Activated T-helper 1 cell treated with anti-CD3 and anti-CD28 coated beads, Interleukin-12 subunit alpha, Interleukin-12 subunit beta, Interleukin-2, Interleukin-4 antibody, amounts not matched to agents 30 ng/mL and 10 ng/mL and 1 ng/mL, durations not matched to agents 14 hours and 24 hours and 36 hours (primary cell): ENCODE results near the gene PCDHGB2. TPM values are rescaled to one million over a fixed set of nuclear protein-coding genes. Genes with fewer than 3 reads are reported as not detected.

ENCODE experiments used
- DNase-seq: peaks from one replicate; pipeline ENCODE4 v3.0.0; 2021; ENCODE audit warnings: low spot score
- H3K27ac Mint-ChIP-seq: one replicate; pipeline ENCODE4 v1.8.0; 2021; ENCODE audit warnings: mild to moderate bottlenecking, mixed read lengths
- H3K27me3 Mint-ChIP-seq: one replicate; pipeline ENCODE4 v1.8.0; 2022; ENCODE audit warnings: mild to moderate bottlenecking, moderate library complexity, mixed read lengths; ENCODE audit not compliant: insufficient read depth
- H3K36me3 Mint-ChIP-seq: one replicate; pipeline ENCODE4 v1.8.0; 2021; ENCODE audit warnings: low read depth, mixed read lengths
- H3K4me1 Mint-ChIP-seq: one replicate; pipeline ENCODE4 v1.8.0; 2021; ENCODE audit warnings: low read depth, mixed read lengths
- H3K4me3 Mint-ChIP-seq: one replicate; pipeline ENCODE4 v1.8.0; 2021; ENCODE audit warnings: mild to moderate bottlenecking, moderate library complexity, mixed read lengths
- H3K9me3 Mint-ChIP-seq: one replicate; pipeline ENCODE4 v1.8.0; 2021; ENCODE audit warnings: mixed read lengths
- intact Hi-C: fragments of 100-400 bp; cut with micrococcal nuclease; formaldehyde crosslinking; loops from one replicate; pipeline ENCODE4 v1.15.1; 2024
- total RNA-seq: library from RNA; stranded (reverse); gene quantifications from 2 replicates; pipeline ENCODE4 v1.2.3, GENCODE V29; 2022

Gene PCDHGB2
- total RNA-seq, 1 donor from 2014 or later = 0.47 TPM

GRCh38 chr5:141356133-141356532, 3.7 kb upstream of the PCDHGB2 start:
- peaks cover 6% of the 10 kb centered on the region for H3K4me1 Mint-ChIP-seq
- H3K36me3 Mint-ChIP-seq = peaks cover 2% of the 10 kb centered on the region
- peaks cover 7% of the 10 kb centered on the region for H3K27me3 Mint-ChIP-seq
- intact Hi-C loops = loop anchor here (5.0 to 10.0 kb wide), 2 partner anchors 111 to 166 kb away; partner anchors contain the start of gene PCDHB15
- H3K9me3 Mint-ChIP-seq = peaks cover 26% of the 10 kb centered on the region
- no peak overlapping the region for H3K4me3 Mint-ChIP-seq
- DNase-seq = no peak
- H3K27ac Mint-ChIP-seq = no peak overlapping the region

GRCh38 chr5:141356950-141357349, 2.8 kb upstream of the PCDHGB2 start:
- intact Hi-C loops = loop anchor here (5.0 to 10.0 kb wide), 2 partner anchors 112 to 165 kb away; partner anchors contain the start of gene PCDHB15
- H3K27ac Mint-ChIP-seq = no peak overlapping the region
- H3K4me1 Mint-ChIP-seq = peaks cover 6% of the 10 kb centered on the region
- H3K4me3 Mint-ChIP-seq = no peak overlapping the region
- peaks cover 29% of the 10 kb centered on the region for H3K9me3 Mint-ChIP-seq
- H3K27me3 Mint-ChIP-seq = peaks cover 10% of the 10 kb centered on the region
- H3K36me3 Mint-ChIP-seq = peaks cover 2% of the 10 kb centered on the region
- no peak for DNase-seq

DNA sequence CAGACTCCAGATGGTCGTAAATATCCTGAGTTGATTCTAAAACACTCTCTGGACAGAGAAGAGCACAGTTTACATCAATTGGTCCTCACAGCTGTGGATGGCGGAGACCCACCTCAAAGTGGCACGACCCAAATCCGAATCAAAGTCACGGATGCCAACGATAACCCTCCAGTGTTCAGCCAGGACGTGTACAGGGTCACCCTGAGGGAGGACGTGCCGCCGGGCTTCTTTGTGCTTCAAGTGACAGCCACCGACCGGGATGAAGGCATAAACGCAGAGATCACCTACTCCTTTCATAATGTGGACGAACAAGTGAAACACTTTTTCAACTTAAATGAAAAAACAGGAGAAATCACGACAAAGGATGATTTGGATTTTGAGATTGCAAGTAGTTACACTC, 891 bp downstream of the PCDHGB2 start:
- DNase-seq = no peak
- peaks cover 6% of the 10 kb centered on the region for H3K4me1 Mint-ChIP-seq
- H3K9me3 Mint-ChIP-seq = peaks cover 51% of the 10 kb centered on the region
- H3K27me3 Mint-ChIP-seq = peaks cover 24% of the 10 kb centered on the region
- intact Hi-C loops = loop anchor here (5.0 kb wide), 2 partner anchors 37 to 62 kb away; partner anchors contain the start of genes PCDHGA11 and PCDHGB5
- H3K36me3 Mint-ChIP-seq = peaks cover 10% of the 10 kb centered on the region
- H3K4me3 Mint-ChIP-seq = no peak overlapping the region
- H3K27ac Mint-ChIP-seq = no peak overlapping the region

DNA sequence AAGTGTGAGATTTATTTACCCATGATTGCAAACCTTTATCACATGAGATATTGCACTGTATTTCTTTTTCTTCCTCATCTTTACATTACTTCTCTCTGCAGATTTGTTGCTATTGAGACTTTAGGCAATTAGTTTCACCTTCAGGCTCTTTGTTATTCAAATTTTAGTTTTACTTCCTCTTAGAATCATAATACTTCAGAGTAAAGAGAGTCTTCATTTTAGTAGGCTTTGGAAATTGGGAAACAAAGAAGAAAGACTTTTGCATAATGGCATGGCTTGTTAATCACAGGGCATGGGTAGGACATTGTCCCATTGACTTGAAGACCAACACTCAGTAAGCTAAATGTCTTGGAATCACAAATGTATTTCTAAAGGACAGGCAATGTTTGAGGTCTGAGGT, 2.9 kb downstream of the PCDHGB2 start:
- intact Hi-C loops = loop anchor here (5.0 kb wide), 2 partner anchors 35 to 60 kb away; partner anchors contain the start of genes PCDHGA11 and PCDHGB5
- peaks cover 6% of the 10 kb centered on the region for H3K4me1 Mint-ChIP-seq
- no peak for DNase-seq
- no peak overlapping the region for H3K4me3 Mint-ChIP-seq
- peaks cover 12% of the 10 kb centered on the region for H3K36me3 Mint-ChIP-seq
- no peak overlapping the region for H3K27ac Mint-ChIP-seq
- H3K9me3 Mint-ChIP-seq = peaks cover 56% of the 10 kb centered on the region
- H3K27me3 Mint-ChIP-seq = peaks cover 27% of the 10 kb centered on the region

DNA sequence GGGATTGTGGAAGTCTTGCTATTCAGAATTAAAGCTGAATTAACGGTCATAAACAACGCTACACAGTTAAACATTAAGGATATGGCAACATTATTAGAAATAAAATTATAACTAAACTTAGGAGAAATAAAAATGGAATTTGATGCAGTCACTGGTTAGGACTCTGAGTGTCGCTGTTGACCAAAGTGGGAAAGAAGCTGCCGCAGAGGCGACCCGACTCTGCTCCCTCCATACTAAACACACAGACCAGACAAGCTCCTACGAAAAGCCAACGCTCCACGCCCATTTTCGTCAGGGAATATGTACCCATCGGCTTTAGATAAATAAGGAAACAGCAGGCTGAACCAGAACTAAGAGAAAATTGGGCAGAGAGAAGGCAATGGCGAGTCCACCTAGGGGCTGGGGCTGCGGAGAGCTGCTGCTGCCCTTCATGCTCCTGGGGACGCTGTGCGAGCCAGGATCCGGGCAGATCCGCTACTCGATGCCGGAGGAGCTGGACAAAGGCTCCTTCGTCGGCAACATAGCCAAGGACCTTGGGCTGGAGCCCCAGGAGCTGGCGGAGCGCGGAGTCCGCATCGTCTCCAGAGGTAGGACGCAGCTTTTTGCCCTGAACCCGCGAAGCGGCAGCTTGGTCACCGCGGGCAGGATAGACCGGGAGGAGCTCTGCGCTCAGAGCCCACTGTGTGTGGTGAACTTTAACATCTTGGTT, 4.3 kb downstream of the PCDHGB2 start, which contains the start of gene PCDHGA5:
Gene PCDHGA5 (plus strand): TSS at position 211 of the 709 bp plus-strand sequence. CDS start 169 bp downstream, at position 380.
- H3K4me3 Mint-ChIP-seq = no peak within 1 kb of the TSS
- peaks cover 56% of the 10 kb centered on the region for H3K9me3 Mint-ChIP-seq
- peak within 1 kb of the TSS; percentile 5 for H3K27ac Mint-ChIP-seq
- peaks cover 27% of the 10 kb centered on the region for H3K27me3 Mint-ChIP-seq
- intact Hi-C loops = loop anchor here (5.0 kb wide), 2 partner anchors 33 to 58 kb away; partner anchors contain the start of genes PCDHGA11 and PCDHGB5
- no peak for DNase-seq
- peaks cover 12% of the 10 kb centered on the region for H3K36me3 Mint-ChIP-seq
- peaks cover 6% of the 10 kb centered on the region for H3K4me1 Mint-ChIP-seq

DNA sequence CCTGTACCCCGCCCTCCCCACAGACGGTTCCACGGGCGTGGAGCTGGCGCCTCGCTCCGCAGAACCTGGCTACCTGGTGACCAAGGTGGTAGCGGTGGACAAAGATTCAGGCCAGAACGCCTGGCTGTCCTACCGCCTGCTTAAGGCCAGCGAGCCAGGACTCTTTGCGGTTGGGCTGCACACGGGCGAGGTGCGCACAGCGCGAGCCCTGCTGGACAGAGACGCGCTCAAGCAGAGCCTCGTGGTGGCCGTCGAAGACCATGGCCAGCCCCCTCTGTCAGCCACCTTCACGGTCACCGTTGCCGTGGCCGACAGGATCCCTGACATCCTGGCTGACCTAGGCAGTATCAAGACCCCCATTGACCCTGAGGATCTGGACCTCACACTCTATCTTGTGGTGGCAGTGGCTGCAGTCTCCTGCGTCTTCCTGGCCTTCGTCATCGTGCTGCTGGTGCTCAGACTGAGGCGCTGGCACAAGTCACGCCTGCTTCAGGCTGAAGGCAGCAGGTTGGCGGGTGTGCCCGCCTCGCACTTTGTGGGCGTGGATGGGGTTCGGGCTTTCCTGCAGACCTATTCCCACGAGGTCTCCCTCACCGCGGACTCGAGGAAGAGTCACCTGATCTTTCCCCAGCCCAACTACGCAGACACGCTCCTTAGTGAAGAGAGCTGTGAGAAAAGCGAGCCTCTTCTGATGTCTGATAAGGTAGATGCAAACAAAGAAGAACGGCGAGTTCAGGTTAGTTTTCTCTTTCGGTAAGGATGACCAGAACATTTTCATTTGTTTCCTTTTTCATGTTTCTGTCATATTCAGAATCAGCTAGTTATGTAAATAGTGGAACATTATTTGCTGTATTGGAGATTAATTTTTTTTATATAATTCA, 6.5 kb downstream of the PCDHGB2 start:
- DNase-seq = no peak
- Mint-ChIP-seq H3K27ac (no peak overlapping the region), H3K4me3 (no peak overlapping the region), H3K36me3 (peaks cover 10% of the 10 kb centered on the region), H3K4me1 (no peaks in the 10 kb centered on the region), H3K9me3 (peaks cover 51% of the 10 kb centered on the region), H3K27me3 (peaks cover 27% of the 10 kb centered on the region)
- intact Hi-C loops = no loop called here

DNA sequence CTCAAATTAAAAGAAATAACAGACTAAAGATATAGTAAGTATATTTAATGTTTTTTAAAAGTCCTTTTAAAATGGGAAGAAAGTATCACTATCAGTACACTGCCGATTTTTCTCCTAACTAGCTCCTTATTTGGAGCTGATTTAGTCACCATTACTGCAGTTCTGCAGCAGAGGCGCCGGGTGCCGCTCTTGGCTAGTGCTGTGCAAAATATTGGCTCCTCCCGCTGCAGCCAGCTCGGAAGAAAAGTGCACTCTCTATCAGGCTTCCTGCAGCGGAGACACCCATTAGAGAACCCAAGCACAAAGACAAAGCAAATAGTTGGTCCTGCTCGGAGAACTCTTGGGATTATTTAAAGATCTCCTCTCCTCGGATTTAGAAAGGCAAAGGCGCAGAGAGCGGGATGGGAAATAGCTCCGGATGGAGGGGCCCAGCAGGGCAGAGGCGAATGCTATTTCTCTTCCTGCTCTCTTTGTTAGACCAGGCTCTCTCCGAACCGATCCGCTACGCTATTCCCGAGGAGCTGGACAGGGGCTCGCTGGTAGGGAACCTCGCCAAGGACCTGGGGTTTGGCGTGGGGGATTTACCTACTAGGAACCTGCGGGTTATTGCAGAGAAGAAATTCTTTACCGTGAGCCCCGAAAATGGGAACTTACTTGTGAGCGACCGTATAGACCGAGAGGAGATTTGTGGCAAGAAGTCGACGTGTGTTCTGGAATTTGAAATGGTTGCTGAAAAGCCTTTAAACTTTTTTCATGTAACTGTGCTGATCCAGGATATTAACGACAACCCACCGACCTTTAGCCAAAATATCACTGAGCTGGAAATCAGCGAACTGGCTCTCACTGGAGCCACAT, 10.4 kb downstream of the PCDHGB2 start, which contains the start of gene PCDHGB3:
Gene PCDHGB3 (plus strand): TSS at position 249 of the 855 bp plus-strand sequence. CDS start 153 bp downstream, at position 402.
- no peak for DNase-seq
- peaks cover 6% of the 10 kb centered on the region for H3K36me3 Mint-ChIP-seq
- peak within 1 kb of the TSS; percentile 74 for H3K4me3 Mint-ChIP-seq
- intact Hi-C loops = loop anchor here (5.0 kb wide), 1 partner anchor 42 kb away; the partner anchor contains the start of gene PCDHGA10
- H3K27ac Mint-ChIP-seq = peak within 1 kb of the TSS; percentile 55
- peaks cover 24% of the 10 kb centered on the region for H3K27me3 Mint-ChIP-seq
- H3K4me1 Mint-ChIP-seq = no peaks in the 10 kb centered on the region
- H3K9me3 Mint-ChIP-seq = peaks cover 35% of the 10 kb centered on the region

DNA sequence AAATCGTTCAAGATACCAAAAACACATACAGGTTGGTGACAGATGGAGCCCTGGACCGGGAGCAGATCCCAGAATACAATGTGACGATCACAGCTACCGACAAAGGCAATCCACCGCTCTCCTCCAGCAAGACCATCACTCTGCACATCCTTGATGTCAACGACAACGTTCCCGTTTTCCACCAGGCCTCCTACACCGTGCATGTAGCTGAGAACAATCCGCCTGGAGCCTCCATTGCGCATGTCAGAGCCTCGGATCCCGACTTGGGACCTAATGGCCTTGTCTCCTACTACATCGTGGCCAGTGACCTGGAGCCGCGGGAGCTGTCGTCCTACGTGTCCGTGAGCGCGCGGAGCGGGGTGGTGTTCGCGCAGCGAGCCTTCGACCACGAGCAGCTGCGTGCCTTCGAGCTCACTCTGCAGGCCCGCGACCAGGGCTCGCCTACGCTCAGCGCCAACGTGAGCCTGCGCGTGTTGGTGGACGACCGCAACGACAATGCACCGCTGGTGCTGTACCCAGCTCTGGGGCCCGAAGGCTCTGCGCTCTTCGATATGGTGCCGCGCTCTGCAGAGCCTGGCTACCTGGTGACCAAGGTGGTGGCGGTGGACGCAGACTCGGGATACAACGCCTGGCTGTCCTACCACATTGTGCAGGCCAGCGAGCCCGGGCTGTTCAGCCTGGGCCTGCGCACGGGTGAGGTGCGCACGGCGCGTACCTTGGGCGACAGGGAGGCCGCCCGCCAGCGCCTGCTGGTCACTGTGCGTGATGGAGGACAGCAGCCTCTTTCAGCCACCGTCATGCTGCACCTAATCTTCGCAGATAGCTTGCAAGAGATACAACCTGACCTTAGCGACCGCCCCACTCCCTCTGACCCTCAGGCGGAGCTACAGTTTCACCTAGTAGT, 12.0 kb downstream of the PCDHGB2 start:
- Mint-ChIP-seq H3K27ac (no peak overlapping the region), H3K36me3 (no peaks in the 10 kb centered on the region), H3K9me3 (peaks cover 31% of the 10 kb centered on the region), H3K4me1 (no peaks in the 10 kb centered on the region), H3K27me3 (peaks cover 18% of the 10 kb centered on the region), H3K4me3 (no peak overlapping the region)
- intact Hi-C loops = loop anchor here (5.0 kb wide), 1 partner anchor 40 kb away; the partner anchor contains the start of gene PCDHGA10
- DNase-seq = no peak

DNA sequence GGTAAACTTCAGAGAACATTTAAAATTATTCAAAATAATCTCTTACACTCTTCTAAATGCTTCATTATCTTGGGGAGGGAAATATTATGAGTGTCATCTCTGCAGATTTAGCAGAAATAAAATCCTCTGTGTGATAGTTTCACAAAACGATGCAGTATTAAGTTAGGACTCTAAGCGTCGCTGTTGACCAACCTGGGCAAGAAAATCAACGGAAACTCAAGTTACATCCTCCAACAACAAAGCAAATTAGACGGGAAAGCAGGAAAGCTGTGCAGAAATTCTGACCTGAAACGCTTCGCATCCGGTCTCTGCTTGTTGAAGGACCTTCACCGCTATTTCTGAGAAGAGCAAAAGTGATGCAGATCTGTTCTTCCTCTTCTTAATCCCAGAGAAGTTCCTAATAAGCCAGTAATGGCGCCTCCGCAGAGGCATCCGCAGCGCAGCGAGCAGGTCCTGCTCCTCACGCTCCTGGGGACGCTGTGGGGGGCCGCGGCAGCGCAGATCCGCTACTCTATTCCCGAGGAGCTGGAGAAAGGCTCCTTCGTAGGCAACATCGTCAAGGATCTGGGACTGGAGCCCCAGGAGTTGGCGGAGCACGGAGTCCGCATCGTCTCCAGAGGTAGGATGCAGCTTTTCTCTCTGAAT, 14.0 kb downstream of the PCDHGB2 start, which contains the start of gene PCDHGA6:
Gene PCDHGA6 (plus strand): TSS at position 219 of the 645 bp plus-strand sequence. CDS start 193 bp downstream, at position 412.
- DNase-seq = no peak
- intact Hi-C loops = loop anchor here (5.0 kb wide), 1 partner anchor 39 kb away; the partner anchor contains the start of gene PCDHGA10
- no peak within 1 kb of the TSS for H3K27ac Mint-ChIP-seq
- no peaks in the 10 kb centered on the region for H3K36me3 Mint-ChIP-seq
- peaks cover 14% of the 10 kb centered on the region for H3K27me3 Mint-ChIP-seq
- no peaks in the 10 kb centered on the region for H3K4me1 Mint-ChIP-seq
- peaks cover 35% of the 10 kb centered on the region for H3K9me3 Mint-ChIP-seq
- no peak within 1 kb of the TSS for H3K4me3 Mint-ChIP-seq

DNA sequence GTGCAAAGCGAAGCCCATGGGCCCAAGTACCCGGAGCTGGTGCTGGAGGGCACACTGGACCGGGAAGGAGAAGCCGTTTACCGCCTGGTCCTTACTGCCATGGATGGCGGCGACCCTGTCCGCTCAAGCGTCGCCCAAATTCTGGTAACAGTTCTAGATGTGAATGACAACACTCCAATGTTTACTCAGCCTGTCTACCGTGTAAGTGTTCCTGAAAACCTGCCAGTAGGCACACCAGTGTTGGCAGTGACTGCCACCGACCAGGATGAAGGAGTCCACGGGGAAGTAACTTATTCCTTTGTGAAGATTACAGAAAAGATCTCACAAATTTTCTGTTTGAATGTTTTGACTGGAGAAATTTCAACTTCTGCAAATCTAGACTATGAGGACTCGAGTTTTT, 14.8 kb downstream of the PCDHGB2 start:
- Mint-ChIP-seq H3K9me3 (peaks cover 35% of the 10 kb centered on the region), H3K36me3 (no peaks in the 10 kb centered on the region), H3K27ac (no peak overlapping the region), H3K4me3 (no peak overlapping the region), H3K4me1 (no peaks in the 10 kb centered on the region), H3K27me3 (peaks cover 14% of the 10 kb centered on the region)
- DNase-seq = no peak
- intact Hi-C loops = loop anchor here (5.0 kb wide), 1 partner anchor 38 kb away; the partner anchor contains the start of gene PCDHGA10
